Measurements from ENCODE around the gene RSF1.

- TF ChIP-seq, protein P1, sequence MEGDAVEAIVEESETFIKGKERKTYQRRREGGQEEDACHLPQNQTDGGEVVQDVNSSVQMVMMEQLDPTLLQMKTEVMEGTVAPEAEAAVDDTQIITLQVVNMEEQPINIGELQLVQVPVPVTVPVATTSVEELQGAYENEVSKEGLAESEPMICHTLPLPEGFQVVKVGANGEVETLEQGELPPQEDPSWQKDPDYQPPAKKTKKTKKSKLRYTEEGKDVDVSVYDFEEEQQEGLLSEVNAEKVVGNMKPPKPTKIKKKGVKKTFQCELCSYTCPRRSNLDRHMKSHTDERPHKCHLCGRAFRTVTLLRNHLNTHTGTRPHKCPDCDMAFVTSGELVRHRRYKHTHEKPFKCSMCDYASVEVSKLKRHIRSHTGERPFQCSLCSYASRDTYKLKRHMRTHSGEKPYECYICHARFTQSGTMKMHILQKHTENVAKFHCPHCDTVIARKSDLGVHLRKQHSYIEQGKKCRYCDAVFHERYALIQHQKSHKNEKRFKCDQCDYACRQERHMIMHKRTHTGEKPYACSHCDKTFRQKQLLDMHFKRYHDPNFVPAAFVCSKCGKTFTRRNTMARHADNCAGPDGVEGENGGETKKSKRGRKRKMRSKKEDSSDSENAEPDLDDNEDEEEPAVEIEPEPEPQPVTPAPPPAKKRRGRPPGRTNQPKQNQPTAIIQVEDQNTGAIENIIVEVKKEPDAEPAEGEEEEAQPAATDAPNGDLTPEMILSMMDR (IDR thresholded peaks at IDR 0.05), result no peak
- TF ChIP-seq POLR2AphosphoS5 (IDR thresholded peaks at IDR 0.05) (no peak), POLR2A (IDR thresholded peaks at IDR 0.05) (no peak), EP300 (IDR thresholded peaks at IDR 0.05) (no peak)
Measured at GRCh38 chr11:77789061-77789730, 31.3 kb downstream of the RSF1 start.

All from stomach (tissue), 4 donors.